SU-DHL-6 (cell line): ENCODE data around the gene SEC14L1.

Experiments
- H2AFZ ChIP-seq: fragments of 200-600 bp; sonication (generic); 2 replicates; pipeline ENCODE4 v1.6.1; 2014; ENCODE audit warnings: low read depth, mild to moderate bottlenecking, moderate library complexity, mixed read lengths, antibody characterized with exemption, low read length; ENCODE audit not compliant: severe bottlenecking
- H3F3A ChIP-seq: fragments of 200-600 bp; shearing (Covaris generic); 2 replicates; pipeline ENCODE4 v1.6.0; 2016; ENCODE audit warnings: antibody characterized with exemption, mild to moderate bottlenecking; ENCODE audit not compliant: insufficient read depth
- H3K27ac ChIP-seq: fragments of 200-600 bp; sonication (generic); 2 replicates; pipeline ENCODE4 v1.5.1; 2016; ENCODE audit warnings: low read depth, mild to moderate bottlenecking, low read length, moderate library complexity, mixed read lengths
- H3K27me3 ChIP-seq: fragments of 200-600 bp; sonication (generic), shearing (Covaris generic); 2 replicates; pipeline ENCODE4 v1.6.0; 2014; ENCODE audit warnings: mild to moderate bottlenecking, low read length
- H3K36me3 ChIP-seq: fragments of 200-600 bp; sonication (generic); 2 replicates; pipeline ENCODE4 v1.6.1; 2014; ENCODE audit warnings: mild to moderate bottlenecking, low read length, mixed read lengths
- H3K4me2 ChIP-seq: fragments of 300-600, 200-600 bp; shearing (Covaris generic), sonication (generic); 2 replicates; pipeline ENCODE4 v1.6.0; 2014; ENCODE audit warnings: low read length, low read depth, mild to moderate bottlenecking; ENCODE audit not compliant: poor library complexity, severe bottlenecking
- H3K4me3 ChIP-seq: fragments of 200-600 bp; sonication (generic); 2 replicates; pipeline ENCODE4 v1.5.1; 2014; ENCODE audit warnings: antibody characterized with exemption, low read length, mild to moderate bottlenecking, mixed read lengths; ENCODE audit not compliant: insufficient read depth, poor library complexity, severe bottlenecking
- H3K79me2 ChIP-seq: fragments of 200-600 bp; sonication (generic); 2 replicates; pipeline ENCODE4 v1.6.1; 2014; ENCODE audit warnings: mild to moderate bottlenecking, low read length, moderate library complexity; ENCODE audit not compliant: insufficient read depth
- H3K9ac ChIP-seq: fragments of 200-600 bp; sonication (generic); 2 replicates; pipeline ENCODE4 v1.7.0; 2014; ENCODE audit warnings: mild to moderate bottlenecking, low read length
- H3K9me2 ChIP-seq: fragments of 200-600 bp; sonication (generic); replicated peaks from 2 replicates; pipeline ENCODE4 v1.6.1; 2014; ENCODE audit warnings: low read length; ENCODE audit not compliant: insufficient read depth
- H3K9me3 ChIP-seq: fragments of 200-600 bp; sonication (generic); 2 replicates; pipeline ENCODE4 v1.6.1; 2014; ENCODE audit warnings: low read length, mixed read lengths; ENCODE audit not compliant: insufficient read depth
- H4K20me1 ChIP-seq: fragments of 200-600 bp; sonication (generic); 2 replicates; pipeline ENCODE4 v1.6.1; 2014; ENCODE audit warnings: low read depth, mild to moderate bottlenecking, antibody characterized with exemption, low read length, moderate library complexity, mixed read lengths
- CTCF ChIP-seq: fragments of 200-600 bp; sonication (generic); IDR thresholded peaks from one replicate; pipeline ENCODE4 v1.5.1; 2017; ENCODE audit warnings: antibody characterized with exemption, mild to moderate bottlenecking, low read length, moderate library complexity; ENCODE audit not compliant: insufficient read depth, poor library complexity, severe bottlenecking
- EZH2phosphoT487 ChIP-seq: fragments of 200-600 bp; sonication (generic), shearing (Covaris generic); conservative IDR thresholded peaks from 2 replicates; pipeline ENCODE4 v1.6.1; 2018; ENCODE audit warnings: mild to moderate bottlenecking, antibody characterized with exemption, low read length, moderate library complexity, mixed read lengths

The SEC14L1 gene

GRCh38 chr17:77227461-77228240, 86.9 kb downstream of the SEC14L1 start:
- Histone ChIP-seq H3K9ac (no peak overlapping the region), H3K4me2 (no peak overlapping the region), H3K4me3 (no peak overlapping the region), H3K9me2 (no peaks in the 10 kb centered on the region), H3K27ac (no peak overlapping the region), H3K9me3 (peaks cover 6% of the 10 kb centered on the region; the same call in 1 of the 2 replicates), H2AFZ (no peak overlapping the region), H3K79me2 (no peaks in the 10 kb centered on the region), H3F3A (no peaks in the 10 kb centered on the region), H3K27me3 (no peaks in the 10 kb centered on the region), H3K36me3 (no peaks in the 10 kb centered on the region), H4K20me1 (no peaks in the 10 kb centered on the region)
- TF ChIP-seq CTCF (no peak), EZH2phosphoT487 (no peak)

GRCh38 chr17:77228241-77228752, 87.5 kb downstream of the SEC14L1 start:
- H2AFZ ChIP-seq: no peak overlapping the region
- H3K9ac ChIP-seq: no peak overlapping the region
- H3K9me3 ChIP-seq: peaks cover 6% of the 10 kb centered on the region; the same call in 1 of the 2 replicates
- no peaks in the 10 kb centered on the region for H3F3A ChIP-seq
- no peak overlapping the region for H3K4me3 ChIP-seq
- H3K79me2 ChIP-seq: no peaks in the 10 kb centered on the region
- H3K27ac ChIP-seq: no peak overlapping the region
- H3K9me2 ChIP-seq: no peaks in the 10 kb centered on the region
- H3K27me3 ChIP-seq: no peaks in the 10 kb centered on the region
- no peaks in the 10 kb centered on the region for H3K36me3 ChIP-seq
- no peaks in the 10 kb centered on the region for H4K20me1 ChIP-seq
- H3K4me2 ChIP-seq: no peak overlapping the region
- TF ChIP-seq CTCF (no peak), EZH2phosphoT487 (no peak)

DNA sequence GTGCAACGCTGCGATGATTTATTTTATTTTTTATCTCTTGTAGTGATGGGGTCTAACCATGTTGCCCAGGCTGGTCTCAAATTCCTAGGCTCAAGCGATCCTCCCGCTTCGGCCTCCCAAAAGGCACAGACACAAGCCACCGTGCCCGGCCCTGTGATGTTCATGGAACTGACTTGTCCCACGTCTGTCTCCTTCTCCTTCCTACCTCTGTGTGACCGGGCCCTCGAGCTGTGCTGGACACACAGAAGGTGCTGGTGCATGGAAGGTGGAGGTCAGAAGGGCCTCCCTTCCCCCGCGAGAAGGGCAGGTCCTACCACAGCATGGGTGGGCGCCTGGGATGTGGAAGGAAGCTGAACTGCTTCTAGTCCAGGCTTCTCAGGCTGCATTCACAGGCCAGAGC, 88.0 kb downstream of the SEC14L1 start:
- Histone ChIP-seq H3K27me3 (no peaks in the 10 kb centered on the region), H3K9me3 (peaks cover 6% of the 10 kb centered on the region; the same call in 1 of the 2 replicates), H2AFZ (no peak overlapping the region), H3K27ac (no peak overlapping the region), H3K9me2 (no peaks in the 10 kb centered on the region), H3K79me2 (no peaks in the 10 kb centered on the region), H3K36me3 (no peaks in the 10 kb centered on the region), H3F3A (no peaks in the 10 kb centered on the region), H3K4me2 (no peak overlapping the region), H4K20me1 (no peaks in the 10 kb centered on the region), H3K4me3 (no peak overlapping the region), H3K9ac (no peak overlapping the region)
- TF ChIP-seq CTCF (no peak), EZH2phosphoT487 (no peak)
